A673 (cell line): ENCODE data around the gene CCL13. TPM values are rescaled to one million over a fixed set of nuclear protein-coding genes. Genes with fewer than 3 reads are reported as not detected.

ENCODE experiments used
- BruUV-seq: library from RNA; stranded (reverse); fragments of 400-500 nt; replicated peaks from 2 replicates; lab custom pipeline; 2021; lab: Mats Ljungman, UMichigan
- CTCF ChIA-PET: fragments of 300-600 bp; sonication (Branson Sonifier 250); formaldehyde crosslinking; loops from one replicate; lab custom pipeline; 2022; ENCODE audit warnings: antibody characterized with exemption; lab: Charles Lee
- POLR2A ChIA-PET: fragments of 300-600 bp; sonication (Branson Sonifier 250); formaldehyde crosslinking; loops from one replicate; lab custom pipeline; 2022; ENCODE audit warnings: antibody characterized with exemption; ENCODE audit not compliant: low non-redundant PET; lab: Charles Lee
- DNase-seq: peaks from one replicate; pipeline ENCODE4 v3.0.0-alpha.2; 2015; ENCODE audit warnings: low spot score
- H3K27ac ChIP-seq: fragments of 200-600 bp; sonication (generic); 2 replicates; pipeline ENCODE4 v1.5.1; 2016; ENCODE audit warnings: mixed run types, low read depth, mild to moderate bottlenecking, mixed read lengths, antibody characterized with exemption, low read length; ENCODE audit not compliant: poor library complexity, severe bottlenecking
- H3K27me3 ChIP-seq: fragments of 200-600 bp; sonication (generic); replicated peaks from 2 replicates; pipeline ENCODE4 v1.6.1; 2017; ENCODE audit warnings: mixed run types, low read depth, mild to moderate bottlenecking, mixed read lengths, antibody characterized with exemption, low read length; ENCODE audit not compliant: insufficient read depth, poor library complexity
- H3K36me3 ChIP-seq: fragments of 200-600 bp; sonication (generic); 2 replicates; pipeline ENCODE4 v1.6.1; 2016; ENCODE audit warnings: mixed run types, mild to moderate bottlenecking, mixed read lengths, antibody characterized with exemption, low read length; ENCODE audit not compliant: insufficient read depth, poor library complexity, severe bottlenecking
- H3K4me1 ChIP-seq: fragments of 200-600 bp; sonication (generic); 2 replicates; pipeline ENCODE4 v1.6.1; 2017; ENCODE audit warnings: mixed run types, mild to moderate bottlenecking, mixed read lengths, antibody characterized with exemption, low read length; ENCODE audit not compliant: insufficient read depth, poor library complexity, severe bottlenecking
- H3K4me3 ChIP-seq: fragments of 200-600 bp; sonication (generic); 2 replicates; pipeline ENCODE4 v1.5.1; 2016; ENCODE audit warnings: low read depth, mixed run types, mild to moderate bottlenecking, mixed read lengths, low read length; ENCODE audit not compliant: poor library complexity, severe bottlenecking
- H3K9me3 ChIP-seq: fragments of 200-600 bp; sonication (generic); 2 replicates; pipeline ENCODE4 v1.6.1; 2016; ENCODE audit warnings: mixed run types, low read depth, mild to moderate bottlenecking, mixed read lengths, antibody characterized with exemption, low read length; ENCODE audit not compliant: poor library complexity, severe bottlenecking
- EZH2 ChIP-seq: fragments of 200-600 bp; sonication (generic); IDR thresholded peaks from 2 replicates; pipeline ENCODE4 v1.6.1; 2017; ENCODE audit warnings: borderline replicate concordance, low read depth, mild to moderate bottlenecking, mixed read lengths, antibody characterized with exemption, low read length; ENCODE audit not compliant: poor library complexity, severe bottlenecking
- intact Hi-C: fragments of 100-400 bp; cut with micrococcal nuclease; formaldehyde crosslinking; loops from one replicate; pipeline ENCODE4 v1.10.0; 2022; ENCODE audit not compliant: unreplicated experiment
- total RNA-seq: library from RNA; stranded (reverse); gene quantifications from 2 replicates; pipeline ENCODE4 v1.2.3, GENCODE V29; 2021
- TF ChIP-seq, protein P1 (sequence below): fragments of 300-800, 200-600 bp; sonication (generic); conservative IDR thresholded peaks from 2 replicates; pipeline ENCODE4 v1.5.1; 2017; ENCODE audit warnings: low read depth, mild to moderate bottlenecking, antibody characterized with exemption, low read length, moderate library complexity, mixed read lengths

The CCL13 gene
- total RNA-seq, 1 experiment from 2014 or later = not detected

DNA sequence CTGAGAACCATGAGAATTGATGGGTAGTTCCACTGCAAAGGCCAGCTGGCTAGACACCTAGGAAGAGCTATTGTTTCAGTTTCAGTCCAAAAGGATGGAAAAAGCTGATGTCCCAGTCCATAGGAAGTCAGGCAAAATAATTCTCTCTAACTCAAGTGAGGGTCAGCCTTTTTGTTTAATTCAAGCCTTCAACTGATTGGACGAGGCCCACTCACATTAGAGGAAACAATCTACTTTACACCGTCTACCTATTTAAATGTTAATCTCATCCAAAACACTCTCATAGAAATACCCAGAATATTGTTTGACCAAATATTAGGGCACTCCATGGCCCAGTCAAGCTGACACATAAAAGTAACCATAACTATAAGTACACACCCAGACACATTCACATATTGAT lies 14.4 kb upstream of the CCL13 start:
- TF ChIP-seq EZH2 = no peak
- TF ChIP-seq, protein P1, sequence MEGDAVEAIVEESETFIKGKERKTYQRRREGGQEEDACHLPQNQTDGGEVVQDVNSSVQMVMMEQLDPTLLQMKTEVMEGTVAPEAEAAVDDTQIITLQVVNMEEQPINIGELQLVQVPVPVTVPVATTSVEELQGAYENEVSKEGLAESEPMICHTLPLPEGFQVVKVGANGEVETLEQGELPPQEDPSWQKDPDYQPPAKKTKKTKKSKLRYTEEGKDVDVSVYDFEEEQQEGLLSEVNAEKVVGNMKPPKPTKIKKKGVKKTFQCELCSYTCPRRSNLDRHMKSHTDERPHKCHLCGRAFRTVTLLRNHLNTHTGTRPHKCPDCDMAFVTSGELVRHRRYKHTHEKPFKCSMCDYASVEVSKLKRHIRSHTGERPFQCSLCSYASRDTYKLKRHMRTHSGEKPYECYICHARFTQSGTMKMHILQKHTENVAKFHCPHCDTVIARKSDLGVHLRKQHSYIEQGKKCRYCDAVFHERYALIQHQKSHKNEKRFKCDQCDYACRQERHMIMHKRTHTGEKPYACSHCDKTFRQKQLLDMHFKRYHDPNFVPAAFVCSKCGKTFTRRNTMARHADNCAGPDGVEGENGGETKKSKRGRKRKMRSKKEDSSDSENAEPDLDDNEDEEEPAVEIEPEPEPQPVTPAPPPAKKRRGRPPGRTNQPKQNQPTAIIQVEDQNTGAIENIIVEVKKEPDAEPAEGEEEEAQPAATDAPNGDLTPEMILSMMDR = no peak
- ChIA-PET POLR2A (no interaction called here), CTCF (no interaction called here)
- intact Hi-C loops = no loop called here
- Histone ChIP-seq H3K27ac (no peak overlapping the region), H3K4me1 (no peaks in the 10 kb centered on the region), H3K4me3 (no peak overlapping the region), H3K9me3 (no peaks in the 10 kb centered on the region), H3K36me3 (no peaks in the 10 kb centered on the region), H3K27me3 (no peaks in the 10 kb centered on the region)
- no peak for DNase-seq
- no TSS peak for BruUV-seq

DNA sequence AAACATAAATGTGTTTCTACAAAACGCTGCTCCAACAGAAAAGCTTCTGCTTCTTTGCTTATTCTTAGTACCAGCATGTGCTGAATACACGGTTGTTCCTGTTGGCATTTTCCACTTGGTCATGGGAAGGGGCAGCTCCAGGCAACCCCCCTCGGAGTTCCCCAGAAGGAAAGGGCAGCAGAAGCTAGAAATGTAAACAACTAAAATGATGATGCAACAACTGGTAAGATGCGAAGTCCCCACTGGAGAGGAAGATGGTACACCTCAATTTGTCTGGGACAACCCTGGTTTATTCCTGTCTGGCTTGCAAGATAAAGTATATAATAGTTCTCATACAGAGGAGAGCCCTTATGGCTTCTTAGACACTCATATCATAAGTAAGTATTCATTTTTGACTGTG lies 9.2 kb upstream of the CCL13 start:
- H3K9me3 ChIP-seq = no peaks in the 10 kb centered on the region
- intact Hi-C loops = no loop called here
- BruUV-seq = no TSS peak
- no peaks in the 10 kb centered on the region for H3K4me1 ChIP-seq
- TF ChIP-seq EZH2 = no peak
- POLR2A ChIA-PET = no interaction called here
- no peaks in the 10 kb centered on the region for H3K27me3 ChIP-seq
- no peak for DNase-seq
- H3K36me3 ChIP-seq = no peaks in the 10 kb centered on the region
- H3K27ac ChIP-seq = no peak overlapping the region
- H3K4me3 ChIP-seq = no peak overlapping the region
- CTCF ChIA-PET = no interaction called here

DNA sequence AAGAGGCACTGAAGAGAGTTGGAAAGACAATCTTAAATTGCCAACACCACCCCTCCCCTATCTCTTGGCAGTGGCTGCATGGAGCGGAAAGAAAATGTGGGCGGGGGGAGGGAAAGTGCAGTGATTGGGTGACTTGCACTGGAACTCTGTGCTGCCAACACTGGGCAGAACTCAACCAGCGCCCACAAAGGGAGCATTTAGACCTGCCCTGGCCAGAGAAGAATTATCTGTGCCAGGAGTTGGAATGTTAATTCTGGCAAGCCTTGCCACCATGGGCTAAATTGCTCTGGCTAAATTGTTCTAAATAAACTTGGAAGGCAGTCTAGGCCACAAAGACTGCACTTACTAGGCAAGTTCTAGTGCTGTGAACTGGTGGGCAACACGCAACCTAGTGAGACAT lies 6.5 kb upstream of the CCL13 start:
- no peaks in the 10 kb centered on the region for H3K27me3 ChIP-seq
- intact Hi-C loops = no loop called here
- BruUV-seq = no TSS peak
- no peaks in the 10 kb centered on the region for H3K4me1 ChIP-seq
- POLR2A ChIA-PET = no interaction called here
- no peak for DNase-seq
- CTCF ChIA-PET = no interaction called here
- H3K27ac ChIP-seq = no peak overlapping the region
- no peaks in the 10 kb centered on the region for H3K9me3 ChIP-seq
- no peak overlapping the region for H3K4me3 ChIP-seq
- no peaks in the 10 kb centered on the region for H3K36me3 ChIP-seq
- no peak for TF ChIP-seq EZH2
- TF ChIP-seq, protein P1 = no peak

DNA sequence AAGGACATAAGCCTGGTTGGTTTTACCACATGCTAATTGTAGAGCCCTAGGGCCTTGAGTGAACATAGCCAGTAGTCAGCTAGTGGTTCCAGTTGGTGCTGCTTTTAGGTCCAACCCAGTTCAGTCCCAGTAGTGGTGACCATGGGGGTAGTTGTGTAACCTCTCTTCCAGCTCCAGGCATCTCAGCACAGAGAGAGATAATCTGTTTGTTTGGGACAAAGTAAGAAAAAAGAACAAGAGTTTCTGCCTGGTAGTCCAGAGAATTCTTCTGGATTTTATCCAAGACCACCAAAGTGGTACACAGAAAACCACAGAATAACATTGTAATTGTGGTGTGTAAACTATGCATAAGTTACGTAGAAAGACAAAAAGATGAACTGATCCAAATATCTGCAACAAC lies 5.2 kb upstream of the CCL13 start:
- intact Hi-C loops = no loop called here
- no peak for DNase-seq
- ChIA-PET CTCF (no interaction called here), POLR2A (no interaction called here)
- Histone ChIP-seq H3K4me1 (no peaks in the 10 kb centered on the region), H3K27ac (no peak overlapping the region), H3K4me3 (no peak overlapping the region), H3K9me3 (no peaks in the 10 kb centered on the region), H3K36me3 (no peaks in the 10 kb centered on the region), H3K27me3 (no peaks in the 10 kb centered on the region)
- BruUV-seq = no TSS peak
- TF ChIP-seq, protein P1 = no peak
- no peak for TF ChIP-seq EZH2
